Activated T-cell treated with anti-CD3 and anti-CD28 coated beads for 4 hours (primary cell): ENCODE measurements around the gene FPR2.
"Not testable (repeated sequence)": the region's sequence is repeated elsewhere in the genome, so short reads cannot be mapped to it uniquely, and the experiment has no call there.

Experiments
- DNase-seq: peaks from one replicate; pipeline ENCODE4 v3.0.0-alpha.2; 2020

FPR2 gene, protein sequence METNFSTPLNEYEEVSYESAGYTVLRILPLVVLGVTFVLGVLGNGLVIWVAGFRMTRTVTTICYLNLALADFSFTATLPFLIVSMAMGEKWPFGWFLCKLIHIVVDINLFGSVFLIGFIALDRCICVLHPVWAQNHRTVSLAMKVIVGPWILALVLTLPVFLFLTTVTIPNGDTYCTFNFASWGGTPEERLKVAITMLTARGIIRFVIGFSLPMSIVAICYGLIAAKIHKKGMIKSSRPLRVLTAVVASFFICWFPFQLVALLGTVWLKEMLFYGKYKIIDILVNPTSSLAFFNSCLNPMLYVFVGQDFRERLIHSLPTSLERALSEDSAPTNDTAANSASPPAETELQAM

DNA sequence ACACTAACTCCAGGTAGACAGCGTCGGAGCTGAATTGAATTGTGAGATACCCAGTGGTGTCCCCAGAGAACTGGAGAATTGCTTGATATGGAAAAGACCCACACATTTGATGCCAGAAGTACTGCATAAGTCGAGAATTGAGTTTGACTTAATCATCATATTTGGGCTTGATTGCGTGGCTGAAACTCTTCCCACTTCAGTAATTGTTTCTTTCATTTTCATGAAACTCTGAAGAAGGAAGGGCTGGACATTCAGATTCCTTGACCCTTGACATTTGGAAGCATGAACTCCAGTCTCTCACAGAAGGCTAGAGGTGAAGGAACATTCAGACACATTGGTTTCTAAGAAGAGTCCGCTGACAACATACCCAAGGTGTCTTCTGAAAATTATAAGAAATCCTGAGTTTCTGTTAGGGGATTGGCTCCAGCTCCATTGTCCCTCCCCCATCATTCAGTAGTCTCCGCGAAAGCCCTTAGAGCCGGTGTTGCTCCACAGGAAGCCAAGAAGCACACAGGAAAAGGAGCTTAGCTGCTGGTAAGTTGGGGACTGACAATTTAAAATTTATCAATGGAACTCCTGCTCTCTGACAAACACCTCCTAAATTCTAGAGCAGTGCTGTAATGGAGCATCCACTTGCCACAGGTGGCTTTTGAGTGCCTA is at the start of gene FPR2:
Gene FPR2 (plus strand): TSS at position 484 of the 660 bp plus-strand sequence. CDS start 7,479 bp downstream, outside the sequence.
- no peak for DNase-seq

DNA sequence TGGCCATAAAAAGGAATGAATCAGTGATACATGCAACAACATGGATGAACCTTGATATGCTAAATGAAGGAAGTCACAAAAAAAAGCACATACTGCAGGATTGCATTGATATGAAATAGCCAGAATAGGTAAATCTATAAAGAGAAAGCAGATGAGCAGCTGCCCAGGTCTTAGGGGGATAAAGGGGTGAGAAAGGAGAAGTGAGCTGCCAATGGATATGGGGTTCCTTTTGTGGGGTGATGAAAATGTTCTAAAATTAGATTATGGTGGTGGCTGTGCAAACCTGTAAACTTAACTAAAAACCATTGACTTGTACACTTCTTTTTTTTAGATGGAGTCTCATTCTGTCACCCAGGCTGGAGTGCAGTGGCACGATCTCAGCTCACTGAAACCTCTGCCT is 49.3 kb upstream of the FPR2 start:
- DNase-seq = no peak

DNA sequence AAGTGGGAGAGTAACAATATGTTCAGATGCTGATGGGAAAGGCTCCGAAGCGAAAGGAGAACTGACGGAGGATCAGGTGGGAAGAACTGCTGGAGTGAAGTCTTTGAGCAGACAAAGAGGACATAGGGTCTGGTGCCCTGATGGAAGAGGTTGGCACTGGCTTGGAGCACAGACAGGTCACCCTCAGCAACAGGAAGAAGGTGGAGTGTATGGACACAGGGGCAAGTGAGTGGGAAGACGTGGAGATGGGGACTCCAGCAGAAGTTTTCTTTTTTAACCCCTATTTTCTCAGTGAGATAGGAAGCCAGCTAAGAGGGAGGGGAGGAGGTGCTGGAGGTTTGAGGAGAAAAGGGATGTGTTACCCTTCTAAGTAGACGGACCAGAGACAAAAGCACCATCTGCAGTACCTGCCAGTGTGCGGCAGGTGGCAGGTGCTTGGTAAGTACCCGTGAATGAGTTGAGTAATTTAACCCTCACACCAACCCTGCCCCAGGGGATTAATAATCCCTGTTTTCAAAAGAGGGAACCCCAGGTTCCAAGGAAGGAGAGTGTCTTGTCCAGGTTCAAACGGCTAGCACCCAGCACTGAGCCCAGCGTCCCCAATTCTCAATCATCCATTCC is 48.4 kb upstream of the FPR2 start:
- DNase-seq = no peak

DNA sequence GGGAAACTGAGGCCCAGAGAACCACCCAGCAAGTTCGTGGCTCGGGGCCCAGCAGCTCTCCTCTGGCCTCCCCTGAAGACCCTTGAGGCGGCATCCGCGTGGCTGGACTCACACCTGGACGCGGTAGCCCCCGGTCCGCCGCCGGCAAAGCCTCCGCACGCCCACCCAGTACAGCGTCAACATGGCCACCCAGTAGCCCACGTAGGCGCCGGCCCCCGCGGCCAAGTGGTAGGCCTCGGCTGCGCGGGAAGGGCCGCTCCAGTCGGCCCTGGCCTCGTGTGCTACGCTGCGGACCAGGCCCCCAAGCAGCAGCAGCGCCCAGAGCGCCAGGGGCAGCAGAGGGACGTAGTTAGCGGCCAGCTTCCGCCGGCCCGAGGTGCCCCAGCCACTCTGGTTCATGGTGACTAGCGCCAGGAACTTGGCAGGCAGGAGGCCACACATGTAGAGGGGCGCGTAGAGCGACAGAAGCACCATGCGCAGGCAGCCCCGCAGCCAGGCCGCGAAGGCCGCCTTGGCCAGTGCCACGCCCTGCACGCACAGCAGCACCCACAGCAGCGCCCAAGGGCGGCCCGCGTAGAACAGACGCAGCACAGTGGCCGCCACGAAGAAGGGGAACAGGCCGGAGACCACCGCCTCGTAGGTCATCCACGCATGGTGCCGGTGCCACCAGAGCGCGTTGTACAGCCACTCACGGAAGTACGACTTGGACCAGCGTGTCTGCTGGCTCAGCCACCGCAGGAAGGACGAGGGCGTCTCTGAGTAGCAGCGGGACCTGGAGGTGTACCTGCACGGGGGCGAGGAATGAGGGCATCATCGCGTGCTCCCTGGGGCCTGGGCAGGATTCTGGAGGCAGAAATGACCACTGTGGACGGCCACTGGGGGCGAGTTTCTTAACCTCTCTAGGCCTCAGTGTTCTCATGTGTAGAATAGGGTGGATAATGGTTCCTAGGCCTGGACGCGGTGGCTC is 47.4 kb upstream of the FPR2 start:
- no peak for DNase-seq

DNA sequence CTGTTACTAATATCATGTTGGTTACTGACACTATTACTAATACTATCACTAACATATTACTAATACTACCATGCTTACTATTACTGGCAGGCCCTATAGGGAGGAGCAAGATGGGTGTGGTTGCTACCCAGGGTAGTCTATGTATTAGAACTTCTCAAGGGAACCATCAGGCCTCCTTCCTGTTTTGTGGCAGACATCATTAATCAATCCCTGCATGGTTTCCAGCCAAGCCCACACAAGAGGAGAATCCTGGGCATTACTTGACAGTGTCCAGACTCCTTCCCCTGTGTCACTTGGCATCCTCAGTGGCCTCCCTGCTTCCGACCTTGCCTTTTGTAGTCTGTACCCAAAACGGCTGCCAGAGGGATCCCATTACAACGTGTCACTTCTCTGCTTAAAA is 46.1 kb upstream of the FPR2 start:
- DNase-seq = no peak

DNA sequence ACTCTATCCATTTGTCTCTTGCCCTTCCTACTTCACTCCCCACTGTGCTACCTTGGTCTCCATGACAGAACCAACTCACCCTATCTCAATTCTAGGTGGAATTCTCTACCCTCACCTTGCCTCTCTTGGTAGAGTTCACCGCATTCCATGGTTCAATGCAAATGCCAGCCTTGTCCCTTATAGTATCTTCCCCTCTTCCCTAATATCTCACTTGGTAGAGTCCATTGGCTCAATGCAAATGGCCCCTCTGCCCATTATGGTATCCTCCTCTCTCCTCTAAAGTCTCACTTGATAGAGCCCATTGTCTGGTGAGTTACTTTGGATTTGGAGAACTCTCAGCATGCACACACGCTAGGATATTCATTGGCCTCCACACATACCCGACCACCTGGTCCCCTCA is 45.1 kb upstream of the FPR2 start:
- no peak for DNase-seq

DNA sequence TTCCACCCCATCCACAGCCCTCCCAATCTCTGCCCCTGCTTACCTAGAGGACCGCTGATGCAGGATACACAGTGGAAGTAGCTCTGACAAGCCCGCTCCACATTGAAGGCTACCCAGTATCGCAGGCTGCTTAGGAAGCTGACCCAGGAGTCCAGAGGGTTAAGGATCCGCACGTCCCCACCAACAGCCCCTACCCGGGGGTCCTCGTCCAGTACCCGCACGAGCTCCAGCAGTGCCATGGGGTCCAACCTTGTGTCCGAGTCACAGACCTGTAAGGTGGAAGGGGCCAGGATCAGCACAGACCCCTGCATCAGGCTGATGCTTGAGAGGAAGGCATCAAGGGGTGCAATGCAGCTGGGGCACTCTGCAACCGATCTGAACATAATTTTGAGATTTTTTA is 44.1 kb upstream of the FPR2 start:
- DNase-seq = no peak

DNA sequence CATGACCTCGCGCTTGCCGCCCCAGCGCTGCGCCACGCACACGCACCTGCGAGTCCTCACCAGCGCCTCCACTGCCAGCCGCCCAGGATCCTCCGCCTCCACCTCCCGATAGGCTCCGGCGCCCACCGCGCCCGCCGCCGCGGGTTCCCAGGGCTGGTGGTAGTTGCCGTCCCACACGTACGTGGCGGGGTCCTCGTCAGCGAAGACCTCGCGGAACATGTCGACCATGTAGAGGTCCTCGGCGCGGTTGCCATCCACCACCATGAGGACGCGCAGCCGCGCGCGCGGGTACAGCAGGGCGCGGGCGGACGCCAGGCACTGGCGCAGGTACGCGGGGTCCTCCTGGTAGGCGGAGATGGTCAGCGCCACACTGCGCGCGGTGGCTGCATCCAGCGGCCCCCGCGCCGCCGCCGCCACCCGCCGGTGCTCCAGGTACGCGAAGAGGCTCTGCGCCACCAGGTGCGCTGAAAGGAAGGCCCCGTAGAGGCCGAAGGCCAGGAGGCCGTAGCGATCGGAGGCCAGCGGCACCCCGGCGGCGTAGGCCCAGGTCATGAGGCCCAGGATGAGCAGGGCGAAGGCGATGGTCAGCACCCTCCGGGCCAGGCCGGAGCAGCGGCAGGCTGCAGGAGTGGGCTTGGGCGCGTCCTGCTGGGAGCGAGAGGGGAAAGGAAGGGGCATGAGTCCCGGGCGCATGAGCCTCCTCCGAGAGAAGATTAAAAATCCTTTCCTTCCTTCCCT is 41.6 kb upstream of the FPR2 start:
- DNase-seq = no peak

DNA sequence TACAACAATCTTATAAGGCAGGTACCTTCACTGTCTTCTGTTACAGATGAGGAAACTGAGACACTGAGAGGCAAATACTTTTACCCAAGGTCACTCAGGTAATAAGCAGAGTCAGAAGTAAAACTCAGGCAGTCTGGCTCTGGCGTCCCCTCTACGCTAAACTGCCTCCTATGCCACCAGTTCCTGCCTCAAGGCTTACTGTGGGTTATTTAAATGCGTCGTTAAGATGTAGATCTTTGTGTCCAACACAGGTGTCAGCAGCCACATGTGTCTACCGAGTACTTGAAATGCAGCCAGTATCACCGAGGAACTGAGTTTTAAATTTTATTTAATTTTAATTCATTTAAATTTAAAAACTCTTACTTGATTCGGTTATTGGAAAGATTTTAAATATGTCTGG is 39.1 kb upstream of the FPR2 start:
- DNase-seq = no peak

DNA sequence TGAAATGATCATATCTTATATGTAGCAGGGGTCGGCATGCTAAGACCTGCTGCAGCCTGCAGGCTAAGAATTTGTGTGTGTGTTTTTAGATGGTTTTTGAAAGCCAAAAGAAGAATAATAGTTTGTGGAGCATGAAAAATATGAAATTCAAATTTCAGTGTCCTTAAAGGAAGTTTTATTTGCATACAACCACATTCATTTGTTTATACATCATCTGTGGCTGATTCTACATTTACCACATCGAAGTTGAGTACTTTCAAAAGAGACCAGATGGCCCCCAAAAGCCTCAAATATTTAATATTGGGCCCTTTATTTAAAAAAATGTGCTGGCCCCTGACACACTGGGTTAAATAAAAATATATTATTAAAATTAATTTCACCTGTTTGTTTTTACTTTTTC is 38.5 kb upstream of the FPR2 start:
- DNase-seq = no peak

DNA sequence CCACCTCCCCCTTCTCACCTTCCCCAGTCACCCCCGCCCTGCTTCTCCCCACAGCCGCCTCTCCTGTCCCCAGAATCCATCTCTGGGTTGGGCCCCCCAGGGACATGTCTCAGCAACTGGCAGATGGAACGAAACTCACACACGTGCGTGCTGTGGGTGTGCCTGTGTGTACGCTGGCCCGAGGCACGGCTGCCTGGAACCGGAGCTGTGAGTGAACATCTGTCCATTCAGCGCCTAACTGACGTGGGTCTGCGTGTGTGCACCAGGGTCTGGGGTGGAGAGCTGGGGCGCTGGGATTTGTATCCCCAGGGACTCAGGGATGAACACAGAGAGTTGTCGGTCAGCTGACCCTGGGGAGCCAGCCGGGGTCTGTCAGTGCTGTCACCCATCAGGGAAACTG is 36.4 kb upstream of the FPR2 start:
- no peak for DNase-seq

DNA sequence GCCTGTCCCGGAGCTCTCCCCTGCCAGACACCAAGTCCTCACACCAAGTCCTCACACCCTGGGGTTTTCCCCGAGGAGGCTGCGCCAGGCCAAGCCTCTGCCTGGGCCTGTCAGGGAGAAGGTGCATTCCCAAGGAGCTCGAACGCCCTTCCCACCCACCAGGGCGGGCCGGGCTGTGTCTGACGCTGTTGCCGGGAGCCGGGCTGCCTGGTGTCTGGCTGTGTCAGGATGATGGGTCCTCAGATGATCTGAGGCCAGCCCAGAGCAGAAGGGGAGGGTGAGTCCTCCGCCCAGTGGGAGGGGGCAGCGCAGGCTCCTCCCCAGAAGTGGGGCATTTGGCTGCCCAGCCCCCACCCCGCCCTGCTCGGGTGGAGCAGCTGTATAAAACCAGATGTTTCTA is 34.9 kb upstream of the FPR2 start:
- no peak for DNase-seq

DNA sequence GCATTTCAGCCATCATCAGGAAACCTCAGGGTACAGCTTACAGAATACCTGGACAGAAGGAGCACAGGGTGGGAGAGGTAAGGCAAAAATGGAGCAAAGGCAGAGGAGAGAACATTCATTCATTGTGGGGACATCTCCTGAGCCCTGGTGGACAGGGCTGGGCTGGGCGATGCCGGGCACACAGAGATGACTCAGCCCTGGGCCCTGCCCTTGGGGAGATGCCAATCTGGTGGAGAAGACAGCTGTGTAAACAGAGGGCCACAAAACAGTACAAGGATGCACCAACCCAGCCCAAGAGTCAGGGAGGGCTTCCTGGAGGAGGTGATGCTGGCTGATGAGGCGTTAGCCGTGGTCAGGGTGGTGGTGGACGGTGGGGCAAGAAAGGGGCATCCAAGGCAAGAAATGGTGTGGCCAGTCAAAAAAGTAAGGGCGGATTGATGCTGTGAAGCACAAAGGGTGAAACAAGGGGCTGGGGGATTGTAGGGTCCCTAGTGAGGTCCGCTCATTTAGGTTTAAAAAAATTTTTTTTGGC is 33.6 kb upstream of the FPR2 start:
- DNase-seq = no peak

DNA sequence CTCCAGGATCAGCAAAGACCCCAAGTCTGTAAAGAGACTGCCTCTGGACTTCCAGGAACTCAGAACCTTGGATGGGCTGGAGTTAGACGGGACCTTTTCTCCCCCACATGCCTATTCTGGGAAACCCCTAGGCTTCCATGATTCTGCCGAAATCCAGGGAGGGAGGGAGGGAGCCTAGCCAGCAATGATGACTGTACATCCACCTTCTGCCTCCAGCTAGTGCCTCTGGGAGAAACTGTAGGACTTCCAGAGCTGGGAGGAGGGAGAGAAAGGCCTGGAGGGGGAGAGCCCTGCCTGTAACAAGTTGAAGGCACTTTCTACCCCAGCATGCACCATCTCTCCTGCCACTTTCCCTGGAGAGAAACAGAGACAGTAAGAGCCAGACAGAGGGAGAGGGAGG is 31.2 kb upstream of the FPR2 start:
- DNase-seq = no peak

DNA sequence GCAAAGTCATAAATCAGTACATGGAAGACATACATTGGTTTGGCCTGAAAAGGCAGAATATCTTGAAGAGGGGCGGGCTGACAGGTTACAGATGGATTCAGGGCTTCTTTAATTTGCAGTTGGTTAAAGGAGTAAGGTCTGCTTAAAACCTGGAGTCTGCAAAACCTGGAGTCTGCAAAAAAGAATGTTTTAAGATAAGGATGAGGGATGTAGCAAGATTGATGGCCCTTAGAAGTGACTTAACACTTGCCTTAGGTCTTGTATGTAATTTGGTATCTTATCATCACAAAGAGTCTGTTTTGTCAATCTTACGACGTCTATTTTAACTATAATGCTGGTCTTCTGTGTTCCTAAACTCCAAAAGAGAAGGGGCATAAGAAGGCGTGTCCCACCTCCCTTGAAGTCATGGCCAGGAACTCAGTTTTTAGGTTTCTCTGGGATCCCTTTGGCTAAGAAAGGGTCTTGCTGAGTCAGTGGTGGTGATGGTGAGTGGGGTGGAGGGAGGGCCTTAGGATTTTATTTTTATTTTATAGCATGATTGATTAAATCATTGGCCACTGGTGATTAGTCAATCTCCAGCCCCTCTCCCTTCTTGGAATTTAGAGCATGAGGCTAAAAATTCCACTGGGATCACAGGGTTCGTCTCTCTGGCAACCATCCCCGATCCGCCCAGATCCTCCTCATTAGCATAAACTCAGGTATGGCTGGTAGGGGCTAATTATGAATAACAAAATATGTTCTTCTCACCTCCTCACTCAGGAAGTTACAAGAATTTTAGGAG is 27.0 kb upstream of the FPR2 start:
- no peak for DNase-seq

DNA sequence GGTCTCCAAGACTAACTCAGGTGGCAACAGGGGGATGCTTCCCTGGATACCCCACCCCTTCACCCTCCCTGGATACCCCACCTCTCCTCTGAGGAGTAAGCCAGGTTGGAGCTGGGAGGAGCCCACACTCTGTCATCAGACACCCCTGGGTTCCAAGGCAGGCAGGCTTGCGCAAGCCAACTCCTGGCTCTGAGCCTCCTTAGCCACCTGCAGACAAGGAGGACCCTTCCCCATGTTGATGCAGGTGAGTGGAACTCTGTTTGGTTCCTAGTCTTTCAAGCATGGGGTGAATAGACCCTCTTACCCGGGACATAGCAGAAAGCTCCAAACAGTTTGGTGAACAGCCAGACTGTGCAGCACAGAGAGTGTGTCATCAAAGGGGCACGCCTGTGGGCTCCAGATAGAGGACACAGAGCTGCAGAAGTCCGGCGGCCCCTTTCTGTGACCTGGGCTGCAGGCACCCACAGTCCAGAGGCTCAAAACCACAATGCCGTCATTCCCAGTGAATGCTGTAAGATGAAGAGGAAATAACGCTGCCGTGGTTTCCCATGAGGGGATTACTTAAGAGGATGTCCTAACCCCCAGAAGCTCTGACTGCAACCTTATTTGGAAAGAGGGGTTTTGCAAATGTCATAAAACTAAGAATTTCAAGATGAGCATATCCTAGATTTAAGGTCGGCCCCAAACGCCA is 25.1 kb upstream of the FPR2 start:
- no peak for DNase-seq

DNA sequence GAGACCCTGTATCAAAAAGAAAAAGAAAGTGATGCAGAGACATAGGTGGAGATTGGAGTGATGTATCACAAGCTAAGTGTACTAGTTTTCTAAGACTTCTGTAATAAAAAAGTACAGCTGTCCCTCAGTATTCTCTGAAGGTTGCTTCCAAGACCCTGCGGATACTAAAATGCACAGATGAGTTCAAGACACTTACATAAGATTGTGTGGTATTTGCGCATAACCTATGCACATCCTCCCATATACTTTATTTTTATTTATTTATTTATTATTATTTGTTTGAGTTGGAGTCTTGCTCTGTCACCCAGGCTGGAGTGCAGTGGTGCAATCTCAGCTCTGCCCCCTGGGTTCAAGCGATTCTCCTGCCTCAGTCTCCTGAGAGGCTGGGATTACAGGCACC is 23.6 kb upstream of the FPR2 start:
- DNase-seq = no peak

DNA sequence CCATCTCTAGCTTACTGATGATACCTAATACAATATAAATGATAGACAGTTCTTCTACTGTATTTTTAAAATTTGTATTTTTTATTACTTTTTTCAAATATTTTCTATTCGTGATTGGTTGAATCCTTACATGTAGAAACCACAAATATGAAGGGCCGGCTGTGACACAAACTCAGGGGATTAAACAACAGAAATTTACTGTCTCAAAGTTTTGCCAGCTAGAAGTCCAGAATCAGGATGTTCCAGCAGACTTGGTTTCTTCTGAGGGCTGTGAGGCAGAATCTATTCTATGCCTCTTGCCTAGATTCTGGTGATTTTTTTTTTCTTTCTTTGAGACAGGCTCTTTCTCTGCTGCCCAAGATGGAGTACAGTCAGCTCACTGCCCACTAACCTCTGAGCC is 23.1 kb upstream of the FPR2 start:
- no peak for DNase-seq

DNA sequence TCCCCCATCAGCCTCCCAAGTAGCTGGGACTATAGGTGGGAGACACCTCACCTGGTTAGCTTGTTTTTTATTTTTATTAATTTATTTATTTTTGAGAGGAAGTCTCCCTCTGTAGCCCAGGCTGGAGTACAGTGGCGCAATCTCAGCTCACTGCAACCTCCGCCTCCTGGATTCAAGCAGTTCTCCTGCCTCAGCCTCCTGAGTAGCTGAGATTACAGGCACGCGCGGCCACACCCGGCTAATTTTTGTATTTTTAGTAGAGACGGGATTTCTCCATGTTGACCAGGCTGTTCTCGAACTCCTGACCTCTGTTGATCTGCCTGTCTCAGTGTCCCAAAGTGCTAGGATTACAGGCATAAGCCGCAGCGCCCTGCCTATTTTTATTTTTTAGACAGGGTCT is 22.5 kb upstream of the FPR2 start:
- not testable (repeated sequence) for DNase-seq

DNA sequence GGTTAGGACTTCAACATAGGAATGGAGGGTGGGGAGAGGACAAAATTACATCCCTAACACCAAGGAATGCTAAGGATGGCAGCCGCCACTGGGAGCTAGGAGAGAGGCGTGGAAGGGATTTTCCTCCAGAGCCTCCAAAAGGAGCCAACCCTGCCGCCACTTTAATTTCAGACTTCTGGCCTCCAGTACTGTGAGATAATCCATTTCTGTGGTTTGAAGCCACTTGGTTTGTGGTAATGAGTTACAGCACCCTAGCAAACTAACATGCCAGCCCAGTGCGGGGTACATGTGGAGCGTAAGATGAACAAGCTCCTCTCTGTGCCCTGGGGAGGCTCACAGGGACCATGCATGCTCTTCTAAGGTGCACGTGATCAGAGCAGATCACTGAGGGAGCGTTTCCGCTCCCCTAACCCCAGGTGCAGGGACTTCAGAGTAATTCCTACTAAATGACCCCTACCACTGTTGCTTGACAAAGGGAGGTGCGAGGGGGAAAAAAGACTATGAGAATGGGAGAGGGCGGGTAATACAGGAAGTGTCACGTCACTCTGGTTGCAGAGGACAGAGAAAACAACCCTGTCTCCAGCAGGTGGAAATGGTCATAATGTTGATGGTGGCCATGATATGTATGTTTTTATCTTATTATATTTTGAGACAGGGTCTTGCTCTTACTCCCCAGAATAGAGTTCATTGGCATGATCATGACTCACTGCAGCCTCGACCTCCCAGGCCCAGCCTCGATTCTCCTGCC is 21.3 kb upstream of the FPR2 start:
- DNase-seq = no peak
